ENCODE results near the gene RAB9A. TPM values are rescaled to one million over a fixed set of nuclear protein-coding genes. Genes with fewer than 3 reads are reported as not detected.

Gene RAB9A
- total RNA-seq, 6 experiments from 2014 or later, result 9.9 to 20.8 (median 12.7) TPM

GRCh38 chrX:13691841-13692371 is 3.0 kb downstream of the RAB9A start:
- intact Hi-C loops (cut with DNase I), result no loop called here
- Histone ChIP-seq H3K27me3 (peaks cover 0 to 3% of the 10 kb centered on the region in 2 donors), H3K9me3 (no peaks in the 10 kb centered on the region), H3K36me3 (no peaks in the 10 kb centered on the region), H3K4me1 (peaks cover 0 to 11% (median 0%) of the 10 kb centered on the region in 4 donors), H3K27ac (no peak overlapping the region), H3K4me3 (no peak overlapping the region)
- DNase-seq (no peak), ATAC-seq (no peak)
- TF ChIP-seq CTCF (IDR thresholded peaks at IDR 0.05), result no peak
- TF ChIP-seq POLR2A (IDR thresholded peaks at IDR 0.05), result no peak
- 53% methylated on average over 6 of the region's 7 CpGs for WGBS (ENCODE audit: insufficient coverage, low coverage, low lambda C conversion rate, missing lambda C conversion rate)

DNA sequence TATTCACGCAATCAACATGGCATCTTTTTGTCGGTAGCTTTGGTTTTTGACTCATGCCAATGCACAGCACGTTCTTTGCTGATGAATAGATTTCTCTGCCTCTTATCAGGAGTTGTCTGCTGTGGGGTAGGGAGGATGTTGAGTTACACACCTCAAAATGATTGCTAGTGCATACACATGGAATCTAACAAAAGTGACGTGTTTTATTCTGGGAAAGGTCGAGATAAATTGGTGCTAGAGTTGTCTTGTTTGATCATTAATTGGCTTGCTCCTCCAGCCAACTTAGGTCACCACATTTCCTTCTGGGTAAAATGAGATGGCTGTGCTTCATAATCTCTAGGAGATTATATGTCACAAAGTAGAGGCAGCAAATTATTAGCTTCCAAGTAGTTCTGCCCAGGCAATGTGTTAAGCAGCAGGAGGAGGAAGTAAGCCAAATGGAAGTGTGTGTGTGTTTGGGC is 3.9 kb downstream of the RAB9A start:
- WGBS (ENCODE audit: insufficient coverage, low coverage, low lambda C conversion rate, missing lambda C conversion rate), result 51% methylated on average over 5 of the region's 5 CpGs
- intact Hi-C loops (cut with DNase I), result no loop called here
- no peak for ATAC-seq
- Histone ChIP-seq H3K9me3 (no peaks in the 10 kb centered on the region), H3K36me3 (no peaks in the 10 kb centered on the region), H3K27ac (no peak overlapping the region), H3K4me3 (no peak overlapping the region), H3K27me3 (peaks cover 0 to 3% of the 10 kb centered on the region in 2 donors), H3K4me1 (peaks cover 0 to 11% (median 0%) of the 10 kb centered on the region in 4 donors)
- no peak for TF ChIP-seq POLR2A (IDR thresholded peaks at IDR 0.05)
- TF ChIP-seq CTCF (IDR thresholded peaks at IDR 0.05), result no peak
- DNase-seq, result no peak

DNA sequence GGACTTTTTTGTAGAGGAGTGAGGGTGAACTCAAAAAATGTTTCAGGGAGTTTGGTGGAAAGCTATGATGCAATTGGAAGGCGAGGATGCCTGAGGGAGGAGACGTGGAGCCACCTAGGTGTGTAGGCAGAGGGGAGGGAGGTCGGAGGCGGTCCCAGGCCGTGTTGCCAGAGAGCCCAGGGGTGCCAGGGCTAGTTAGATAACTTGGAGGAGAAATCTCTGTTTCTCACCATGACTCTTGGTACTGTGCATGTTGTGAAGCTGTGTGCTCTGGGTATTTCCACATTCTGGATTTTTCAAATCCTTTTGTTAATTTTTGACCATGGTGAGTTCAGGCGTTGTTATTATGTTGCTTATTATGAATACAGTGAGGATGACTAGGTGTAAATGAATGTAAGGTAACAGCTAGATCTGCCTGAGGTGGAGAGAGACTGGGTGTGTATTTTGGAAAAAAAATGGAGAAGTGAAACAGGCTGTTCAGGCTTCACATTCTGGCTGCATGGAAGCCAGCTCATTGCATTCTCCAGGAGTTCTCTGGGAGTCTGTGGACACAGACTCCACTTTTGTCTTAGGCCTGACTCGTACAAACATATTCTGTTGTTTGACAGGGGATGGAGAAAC is 4.5 kb downstream of the RAB9A start:
- TF ChIP-seq CTCF (IDR thresholded peaks at IDR 0.05) (no peak), POLR2A (IDR thresholded peaks at IDR 0.05) (no peak)
- Histone ChIP-seq H3K27ac (no peak overlapping the region), H3K27me3 (peaks cover 0 to 3% of the 10 kb centered on the region in 2 donors), H3K9me3 (no peaks in the 10 kb centered on the region), H3K4me3 (no peak overlapping the region), H3K36me3 (no peaks in the 10 kb centered on the region), H3K4me1 (peaks cover 0 to 11% (median 0%) of the 10 kb centered on the region in 4 donors)
- ATAC-seq (no peak), DNase-seq (no peak)
- WGBS (ENCODE audit: insufficient coverage, low coverage, low lambda C conversion rate, missing lambda C conversion rate), result 15% methylated on average over 3 of the region's 7 CpGs
- intact Hi-C loops (cut with DNase I), result no loop called here

- WGBS (ENCODE audit: insufficient coverage, low coverage, low lambda C conversion rate, missing lambda C conversion rate), result 59% methylated on average over 2 of the region's 2 CpGs
- H3K9me3 ChIP-seq, result no peaks in the 10 kb centered on the region
- no peaks in the 10 kb centered on the region for H3K36me3 ChIP-seq
- intact Hi-C loops (cut with DNase I), result no loop called here
- H3K4me1 ChIP-seq, result peaks cover 0 to 11% (median 0%) of the 10 kb centered on the region in 4 donors
- no peak for ATAC-seq
- H3K27ac ChIP-seq, result no peak overlapping the region
- H3K27me3 ChIP-seq, result peaks cover 0 to 3% of the 10 kb centered on the region in 2 donors
- no peak for TF ChIP-seq CTCF (IDR thresholded peaks at IDR 0.05)
- TF ChIP-seq POLR2A (IDR thresholded peaks at IDR 0.05), result no peak
- DNase-seq, result no peak
- no peak overlapping the region for H3K4me3 ChIP-seq
Measured at GRCh38 chrX:13694359-13694758, 5.4 kb downstream of the RAB9A start.

Data from right lobe of liver (tissue), 6 donors.